Cerebellar nuclear complex (tissue), 1 donor: ENCODE data around the gene CLIC5.

Experiments
- DNase-seq, 2 experiments: peaks; one replicate each; lab custom pipeline; 2025; lab: John Stamatoyannopoulos, UW

The CLIC5 gene

GRCh38 chr6:45838451-45838850, 177.2 kb downstream of the CLIC5 start:
- no peak for DNase-seq

- no peak for DNase-seq
Measured at GRCh38 chr6:45837541-45838200, 178.0 kb downstream of the CLIC5 start.

- DNase-seq: no peak
Measured at GRCh38 chr6:45836984-45837383, 178.7 kb downstream of the CLIC5 start.

DNA sequence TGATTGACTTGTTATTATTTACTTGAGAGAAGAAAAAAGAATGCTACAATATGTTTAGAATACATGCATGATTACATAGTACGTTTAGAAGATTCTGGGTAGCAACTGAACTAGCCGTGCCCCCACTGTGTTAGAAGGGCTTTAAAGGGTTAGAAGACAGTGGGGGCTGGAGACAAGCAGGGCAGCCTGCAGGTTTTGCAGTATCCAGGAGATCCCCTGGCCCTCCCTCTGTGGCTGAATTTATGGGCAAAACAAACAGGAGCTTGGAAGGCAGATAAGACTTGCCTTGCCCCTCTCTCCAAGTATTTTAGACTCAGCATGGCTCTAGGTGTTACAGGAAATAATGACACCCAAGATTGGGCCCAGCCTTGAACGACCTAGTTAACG, 179.2 kb downstream of the CLIC5 start:
- DNase-seq: no peak

- no peak for DNase-seq
Measured at GRCh38 chr6:45835721-45836437, 179.8 kb downstream of the CLIC5 start.

DNA sequence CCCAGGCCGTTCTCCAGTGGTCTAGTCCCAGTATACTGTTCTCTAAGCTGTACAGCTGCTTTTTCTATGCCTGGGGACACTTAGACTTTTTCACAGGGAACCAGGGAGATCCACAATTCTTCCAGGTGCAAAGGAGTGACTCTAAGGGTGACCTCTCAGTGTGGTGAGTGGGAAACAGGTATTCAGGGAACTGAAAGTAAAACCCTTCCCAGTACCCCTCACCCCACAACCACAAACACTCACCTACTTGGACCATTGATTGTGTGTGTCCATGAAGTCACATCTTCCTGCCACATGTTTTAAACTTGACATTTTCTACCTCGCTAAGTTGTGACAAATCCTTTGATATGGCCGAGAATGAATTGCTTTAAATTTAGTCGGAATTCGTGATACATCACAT, 183.6 kb downstream of the CLIC5 start:
- DNase-seq: no peak
